Liver (tissue), 9 donors: ENCODE results near the gene NCK1. TPM values are rescaled to one million over a fixed set of nuclear protein-coding genes. Genes with fewer than 3 reads are reported as not detected.

Source experiments
- DNase-seq: peaks from one replicate; pipeline ENCODE4 v3.0.0-alpha.2; 2017; ENCODE audit warnings: low spot score
- H3K27ac ChIP-seq, 2 donors: one replicate each; pipeline ENCODE4 v1.7.0; 2013; ENCODE audit warnings: inconsistent platforms in 2 of 2, low read length in 2 of 2, control low read depth in 1 of 2, low read depth in 1 of 2, mild to moderate bottlenecking in 1 of 2
- H3K27me3 ChIP-seq, 4 donors: one replicate each; pipeline versions ENCODE4 v1.6.1 to v1.7.0; 2013; ENCODE audit warnings: low read length in 3 of 4, inconsistent platforms in 1 of 4, mild to moderate bottlenecking in 1 of 4, moderate library complexity in 1 of 4; ENCODE audit not compliant: control insufficient read depth in 4 of 4, insufficient read depth in 4 of 4
- H3K36me3 ChIP-seq, 4 donors: one replicate each; pipeline versions ENCODE4 v1.6.1 to v1.7.0; 2013; ENCODE audit warnings: low read length in 3 of 4, mild to moderate bottlenecking in 3 of 4, low read depth in 1 of 4, moderate library complexity in 1 of 4; ENCODE audit not compliant: control insufficient read depth in 4 of 4, insufficient read depth in 3 of 4
- H3K4me1 ChIP-seq, 4 donors: one replicate each; pipeline versions ENCODE4 v1.6.1 to v1.7.0; 2013; ENCODE audit warnings: low read length in 3 of 4, mild to moderate bottlenecking in 3 of 4, moderate library complexity in 1 of 4; ENCODE audit not compliant: control insufficient read depth in 4 of 4, insufficient read depth in 4 of 4
- H3K4me3 ChIP-seq, 3 donors: one replicate each; pipeline versions ENCODE4 v1.6.1 to v1.7.0; 2013; ENCODE audit warnings: low read length in 3 of 3, control low read depth in 1 of 3, low read depth in 1 of 3, mild to moderate bottlenecking in 1 of 3
- H3K9ac ChIP-seq, 2 donors: one replicate each; pipeline ENCODE4 v1.7.0; 2013; ENCODE audit warnings: low read length in 2 of 2, mild to moderate bottlenecking in 2 of 2, moderate library complexity in 2 of 2, control low read depth in 1 of 2, low read depth in 1 of 2
- H3K9me3 ChIP-seq, 4 donors: one replicate each; pipeline versions ENCODE4 v1.6.1 to v1.7.0; 2013; ENCODE audit warnings: low read length in 3 of 4; ENCODE audit not compliant: control insufficient read depth in 4 of 4
- CTCF ChIP-seq: fragments of 150-350 bp; IDR thresholded peaks from 2 replicates; pipeline ENCODE4 v1.5.1; 2017; ENCODE audit warnings: improper control_type of control experiment, low read depth, low read length; ENCODE audit not compliant: missing input control
- FOXA1 ChIP-seq: IDR thresholded peaks from 2 replicates; pipeline ENCODE4 v1.6.1; 2016; ENCODE audit warnings: antibody characterized with exemption
- FOXA2 ChIP-seq: IDR thresholded peaks from 2 replicates; pipeline ENCODE4 v1.6.1; 2016; ENCODE audit warnings: antibody characterized with exemption
- GABPA ChIP-seq, 2 donors: IDR thresholded peaks in 1 of 2; conservative IDR thresholded peaks in 1 of 2; 2 replicates each; pipeline ENCODE4 v1.6.1; 2016; ENCODE audit warnings: antibody characterized with exemption in 2 of 2, mild to moderate bottlenecking in 1 of 2, moderate library complexity in 1 of 2
- HNF4A ChIP-seq, 2 donors: conservative IDR thresholded peaks; 2 replicates each; pipeline ENCODE4 v1.6.1; 2016; ENCODE audit warnings: antibody characterized with exemption in 2 of 2, mild to moderate bottlenecking in 2 of 2
- JUND ChIP-seq, 2 donors: IDR thresholded peaks; 2 replicates each; pipeline ENCODE4 v1.6.1; 2016; ENCODE audit warnings: antibody characterized with exemption in 2 of 2
- MAX ChIP-seq: IDR thresholded peaks from 2 replicates; pipeline ENCODE4 v1.6.1; 2016; ENCODE audit warnings: antibody characterized with exemption
- NR2F2 ChIP-seq: IDR thresholded peaks from 2 replicates; pipeline ENCODE4 v1.6.1; 2016; ENCODE audit warnings: antibody characterized with exemption
- SP1 ChIP-seq: IDR thresholded peaks from 2 replicates; pipeline ENCODE4 v1.6.1; 2018; ENCODE audit warnings: antibody characterized with exemption, mild to moderate bottlenecking
- TAF1 ChIP-seq: conservative IDR thresholded peaks from 2 replicates; pipeline ENCODE4 v1.6.1; 2016; ENCODE audit warnings: antibody characterized with exemption, mild to moderate bottlenecking
- YY1 ChIP-seq: IDR thresholded peaks from 2 replicates; pipeline ENCODE4 v1.6.1; 2016; ENCODE audit warnings: antibody characterized with exemption, mild to moderate bottlenecking
- ZBTB33 ChIP-seq: IDR thresholded peaks from 2 replicates; pipeline ENCODE4 v1.6.1; 2016; ENCODE audit warnings: antibody characterized with exemption
- WGBS: extraction: QIAGEN DNeasy Blood & Tissue Kit; methylation state at CpG from one replicate; pipeline ENCODE4 v1.1.7; 2013; 5-methylcytosine and 5-hydroxymethylcytosine counted together
- polyA plus RNA-seq, 2 donors: library from polyadenylated mRNA; stranded (reverse) in 1 of 2; unstranded in 1 of 2; fragments of 200-250 nt in 1 of 2; fragments of >200 nt in 1 of 2; fragmentation: Nextera tagmentation in 1 of 2; extraction: Ambion mirVana in 1 of 2; gene quantifications; one replicate each; pipeline versions ENCODE4 v1.2.1 to v1.2.3, GENCODE V29; 2013 to 2015
- total RNA-seq, 2 donors: library from RNA; depleted of rRNA; stranded (reverse); fragments of >200 nt; gene quantifications; one replicate each; pipeline ENCODE4 v1.2.3, GENCODE V29; 2014
- donor health status: healthy.
- donor health status: healthy.
- donor health status: healthy.
- donor health status: healthy.
- donor health status: healthy.

NCK1 gene
- total and polyA plus RNA-seq, 4 donors = 13.7 to 35.8 (median 19.4) TPM

- H3K27me3 ChIP-seq = no peaks in the 10 kb centered on the region
- DNase-seq = no peak
- no peaks in the 10 kb centered on the region for H3K4me1 ChIP-seq
- TF ChIP-seq JUND (IDR thresholded peaks at IDR 0.05) (no peak), TAF1 (no peak), MAX (no peak), YY1 (no peak), NR2F2 (no peak), ZBTB33 (no peak)
- WGBS = 95% methylated on average over 4 of the region's 4 CpGs
- no peaks in the 10 kb centered on the region for H3K9me3 ChIP-seq
- no peaks in the 10 kb centered on the region for H3K36me3 ChIP-seq
- no peak overlapping the region for H3K9ac ChIP-seq
- H3K27ac ChIP-seq = no peak overlapping the region
- no peak overlapping the region for H3K4me3 ChIP-seq
Measured at GRCh38 chr3:136973352-136973751, 111.3 kb downstream of the NCK1 start.

- no peak for DNase-seq
- TF ChIP-seq HNF4A (conservative IDR thresholded peaks at IDR 0.05) (no peak), SP1 (no peak)
- Histone ChIP-seq H3K27ac (no peak overlapping the region), H3K9ac (no peak overlapping the region), H3K27me3 (no peaks in the 10 kb centered on the region), H3K4me3 (no peak overlapping the region), H3K36me3 (no peaks in the 10 kb centered on the region), H3K9me3 (no peaks in the 10 kb centered on the region), H3K4me1 (no peaks in the 10 kb centered on the region)
- WGBS = 45% methylated on average over 2 of the region's 2 CpGs
Measured at GRCh38 chr3:136974670-136975069, 112.7 kb downstream of the NCK1 start.

- no peaks in the 10 kb centered on the region for H3K36me3 ChIP-seq
- DNase-seq = no peak
- H3K27ac ChIP-seq = no peak overlapping the region
- TF ChIP-seq FOXA1 (no peak), CTCF (no peak), FOXA2 (no peak), SP1 (no peak), GABPA (IDR thresholded peaks at IDR 0.05 in 1 of 2, conservative IDR thresholded peaks at IDR 0.05 in 1 of 2) (no peak)
- no peaks in the 10 kb centered on the region for H3K4me1 ChIP-seq
- no peaks in the 10 kb centered on the region for H3K27me3 ChIP-seq
- no peaks in the 10 kb centered on the region for H3K9me3 ChIP-seq
- no peak overlapping the region for H3K4me3 ChIP-seq
- H3K9ac ChIP-seq = no peak overlapping the region
Measured at GRCh38 chr3:136979204-136979603, 117.2 kb downstream of the NCK1 start.
